Heart left ventricle (tissue), 16 donors: ENCODE results near the gene HIRIP3. TPM values are rescaled to one million over a fixed set of nuclear protein-coding genes. Genes with fewer than 3 reads are reported as not detected.

Experiments
- ATAC-seq, 4 donors: fragments of 200-7000 bp; cut with Tn5 transposase; one replicate each; pipeline ENCODE4 v1.9.1; 2020 to 2022; ENCODE audit warnings: moderate library complexity in 4 of 4, mild to moderate bottlenecking in 3 of 4, moderate number of reproducible peaks in 1 of 4
- DNase-seq, 5 donors: peaks; one replicate each; pipeline ENCODE4 v3.0.0-alpha.2; 2020
- H3K27ac ChIP-seq, 12 donors: fragments of 200-600 bp; sonication (generic) in 4 of 12; one replicate each; pipeline versions ENCODE4 v1.5.0 to v1.8.0; 2016 to 2022; ENCODE audit warnings: mild to moderate bottlenecking in 2 of 12
- H3K27me3 ChIP-seq, 9 donors: fragments of 200-600 bp; sonication (generic) in 2 of 9; one replicate each; pipeline versions ENCODE4 v1.5.1 to v1.8.0; 2016 to 2022; ENCODE audit warnings: mild to moderate bottlenecking in 3 of 9
- H3K36me3 ChIP-seq, 9 donors: fragments of 200-600 bp; sonication (generic) in 2 of 9; one replicate each; pipeline versions ENCODE4 v1.5.0 to v1.8.0; 2018 to 2022; ENCODE audit warnings: mild to moderate bottlenecking in 2 of 9
- H3K4me1 ChIP-seq, 12 donors: fragments of 200-600 bp; sonication (generic) in 4 of 12; one replicate each; pipeline versions ENCODE4 v1.5.0 to v1.8.0; 2016 to 2022; ENCODE audit warnings: mild to moderate bottlenecking in 3 of 12
- H3K4me3 ChIP-seq, 12 donors: fragments of 200-600 bp; sonication (generic) in 4 of 12; one replicate each; pipeline versions ENCODE4 v1.5.0 to v1.8.0; 2017 to 2022; ENCODE audit warnings: mild to moderate bottlenecking in 9 of 12, moderate library complexity in 4 of 12
- H3K9me3 ChIP-seq, 12 donors: fragments of 200-600 bp; sonication (generic) in 4 of 12; one replicate each; pipeline versions ENCODE4 v1.5.0 to v1.8.0; 2016 to 2022; ENCODE audit warnings: mild to moderate bottlenecking in 1 of 12
- CTCF ChIP-seq, 12 donors: fragments of 200-600 bp; sonication (generic) in 4 of 12; IDR thresholded peaks; one replicate each; pipeline versions ENCODE4 v1.5.0 to v1.8.0; 2018 to 2022; ENCODE audit warnings: antibody characterized with exemption in 12 of 12, mild to moderate bottlenecking in 5 of 12
- POLR2A ChIP-seq, 2 donors: fragments of 450-650 bp; IDR thresholded peaks; one replicate each; pipeline ENCODE4 v1.6.1; 2017; ENCODE audit warnings: antibody characterized with exemption in 2 of 2, mild to moderate bottlenecking in 2 of 2, moderate library complexity in 2 of 2
- WGBS, 4 donors: extraction: QIAGEN DNeasy Blood & Tissue Kit in 2 of 4; methylation state at CpG; one replicate each; pipeline versions ENCODE4 v1.1.5 to v1.1.7; 2013 to 2018; 5-methylcytosine and 5-hydroxymethylcytosine counted together
- intact Hi-C, 10 donors: fragments of 100-400 bp; cut with DNase I; formaldehyde crosslinking; loops; one replicate each; pipeline versions ENCODE4 v1.11.1 to v1.14.2; 2022
- polyA plus RNA-seq, 2 donors: library from polyadenylated mRNA; stranded (reverse); fragments of 200-250 nt; gene quantifications; one replicate each; pipeline ENCODE4 v1.2.3, GENCODE V29; 2013
- total RNA-seq, 9 donors: library from RNA; depleted of rRNA in 2 of 9; stranded (reverse); fragments of >200 nt in 2 of 9; fragmentation: NEBNext Ultra II Directional in 3 of 9; extraction: Animal tissue kit (Norgen Biotek cat#: 25700) in 3 of 9; gene quantifications; one replicate each; pipeline versions ENCODE4 v1.1.0 to v1.2.4, GENCODE V29; 2016 to 2023
- donor health status: ischemic (EF 13 %, LVEDD 7.1; RV severe dilation, severe dysfunction).
- donor health status: healthy with polysubstance abuse.
- donor health status: DM: no; HTN: yes; CAD: no.
- donor health status: DM: no; HTN: no; CAD: no.
- donor health status: ischemic (EF 25% LVEDD 6.9; RV normal size, moderate dysfunction).
- donor health status: ischemic (EF 25% LVEDD 5.7; RV mildly dilated, moderate dysfunction).
- donor health status: healthy.
- donor health status: DM: yes; HTN: yes; CAD: no.
- donor health status: ischemic (EF 35%, LVEDD 5.7; RV mildly dilated, moderate dysfunction).
- donor health status: nonischemic (EF 11% LVEDD 7.7; RV severe dilation, severe dysfunction).
- donor health status: DM: yes; HTN: yes; CAD: no.
- donor health status: PGD.
- donor health status: ischemic (EF 29% LVEDD 5.4; RV normal size, mild dysfunction).
- donor health status: nonischemic (EF 23%, LVEDD 6.1; RV moderate dilation, normal function).

HIRIP3 gene
- total and polyA plus RNA-seq, 11 donors, result 13.3 to 27.4 (median 17.6) TPM

GRCh38 chr16:29983420-29984136 lies 11.8 kb downstream of the HIRIP3 start:
- Histone ChIP-seq H3K36me3 (peaks cover 6 to 100% (median 100%) of the 10 kb centered on the region in 9 donors), H3K27ac (no peak overlapping the region), H3K4me3 (no peak overlapping the region), H3K9me3 (no peaks in the 10 kb centered on the region), H3K4me1 (peaks cover 0 to 14% (median under 1%) of the 10 kb centered on the region in 12 donors), H3K27me3 (no peaks in the 10 kb centered on the region)
- ATAC-seq, result no peak
- WGBS, 4 donors, result 78 to 94% (median 87%) methylated on average over 11 to 12 of the region's 12 CpGs
- intact Hi-C loops, result no loop called here
- TF ChIP-seq CTCF (IDR thresholded peaks at IDR 0.05), result no peak
- no peak for TF ChIP-seq POLR2A (IDR thresholded peaks at IDR 0.05)
- DNase-seq, result no peak

- WGBS, 4 donors, result 84 to 89% (median 86%) methylated on average over 24 of the region's 24 CpGs
- H3K4me1 ChIP-seq, result peaks cover 0 to 21% (median 8%) of the 10 kb centered on the region in 12 donors
- peaks cover 6 to 100% (median 100%) of the 10 kb centered on the region in 9 donors for H3K36me3 ChIP-seq
- no peak for DNase-seq
- no peaks in the 10 kb centered on the region for H3K9me3 ChIP-seq
- intact Hi-C loops, result no loop called here
- H3K4me3 ChIP-seq, result no peak overlapping the region
- no peak overlapping the region for H3K27ac ChIP-seq
- TF ChIP-seq CTCF (IDR thresholded peaks at IDR 0.05) (no peak), POLR2A (IDR thresholded peaks at IDR 0.05) (no peak)
- ATAC-seq, result no peak
- no peaks in the 10 kb centered on the region for H3K27me3 ChIP-seq
These were observed 12.6 kb downstream of the HIRIP3 start for GRCh38 chr16:29982560-29983419.

- intact Hi-C loops, result loop anchor here in 3 of 10 donors (5.0 kb wide), 3 partner anchors 166 to 669 kb away; partner anchors contain the start of genes MAZ (in 1 of the 3) and PRRT2 (in 1 of the 3)
- 72 to 83% (median 77%) methylated on average over 8 to 9 of the region's 9 CpGs for WGBS, 4 donors
These were observed 16.7 kb downstream of the HIRIP3 start for GRCh38 chr16:29978564-29979270.

More at GRCh38 chr16:29978564-29979270, 16.7 kb downstream of the HIRIP3 start:
- DNase-seq, result no peak
- no peak for ATAC-seq
- Histone ChIP-seq H3K27ac (peak overlapping the region in 11 of 12 donors; percentile 47 to 99 (median 96)), H3K36me3 (peaks cover 0 to 64% (median 61%) of the 10 kb centered on the region in 9 donors), H3K9me3 (no peaks in the 10 kb centered on the region), H3K4me3 (peak overlapping the region in 1 of 12 donors; percentile 90), H3K4me1 (peaks cover 0 to 57% (median 35%) of the 10 kb centered on the region in 12 donors), H3K27me3 (no peaks in the 10 kb centered on the region)
- TF ChIP-seq POLR2A (IDR thresholded peaks at IDR 0.05), result no peak
- no peak for TF ChIP-seq CTCF (IDR thresholded peaks at IDR 0.05)
